Dermis blood vessel endothelial cell (primary cell): Measurements from ENCODE around the gene PITX1. TPM values are rescaled to one million over a fixed set of nuclear protein-coding genes. Genes with fewer than 3 reads are reported as not detected.

Experiments used
- DNase-seq: peaks from one replicate; pipeline ENCODE4 v3.0.0; 2010
- total RNA-seq: library from RNA; depleted of rRNA; stranded (reverse); fragments of >200 nt; gene quantifications from 2 replicates; pipeline ENCODE4 v1.2.3, GENCODE V29; 2014

PITX1 gene
- total RNA-seq, 1 donor from 2014 or later: 0.51 TPM

GRCh38 chr5:135061001-135061400 lies 27.0 kb upstream of the PITX1 start:
- no peak for DNase-seq

GRCh38 chr5:135060021-135060420 lies 26.0 kb upstream of the PITX1 start:
- no peak for DNase-seq

GRCh38 chr5:135059000-135059923 lies 25.2 kb upstream of the PITX1 start:
- no peak for DNase-seq

GRCh38 chr5:135058331-135058732 lies 24.3 kb upstream of the PITX1 start:
- DNase-seq: no peak

GRCh38 chr5:135057233-135057632 lies 23.2 kb upstream of the PITX1 start:
- no peak for DNase-seq

- no peak for DNase-seq
These were observed 22.4 kb upstream of the PITX1 start for GRCh38 chr5:135056316-135057030.

GRCh38 chr5:135055396-135055795 lies 21.4 kb upstream of the PITX1 start:
- no peak for DNase-seq

- DNase-seq: no peak
These were observed 20.5 kb upstream of the PITX1 start for GRCh38 chr5:135054546-135054945.

- DNase-seq: no peak
These were observed 20.0 kb upstream of the PITX1 start for GRCh38 chr5:135053989-135054388.

- no peak for DNase-seq
These were observed 19.2 kb upstream of the PITX1 start for GRCh38 chr5:135053278-135053677.

GRCh38 chr5:135052511-135053145 lies 18.6 kb upstream of the PITX1 start:
- no peak for DNase-seq

- DNase-seq: no peak
These were observed 17.8 kb upstream of the PITX1 start for GRCh38 chr5:135051872-135052271.

- no peak for DNase-seq
These were observed 17.4 kb upstream of the PITX1 start for GRCh38 chr5:135051399-135051798.

GRCh38 chr5:135050244-135050767 lies 16.3 kb upstream of the PITX1 start:
- no peak for DNase-seq

GRCh38 chr5:135048930-135049329 lies 14.9 kb upstream of the PITX1 start:
- no peak for DNase-seq

- DNase-seq: no peak
These were observed 14.3 kb upstream of the PITX1 start for GRCh38 chr5:135048286-135048685.

GRCh38 chr5:135047347-135047695 lies 13.3 kb upstream of the PITX1 start:
- DNase-seq: no peak

GRCh38 chr5:135046661-135047346 lies 12.8 kb upstream of the PITX1 start:
- no peak for DNase-seq

GRCh38 chr5:135045488-135045887 lies 11.5 kb upstream of the PITX1 start:
- DNase-seq: no peak

GRCh38 chr5:135042595-135042994 lies 8.6 kb upstream of the PITX1 start:
- DNase-seq: no peak

GRCh38 chr5:135041726-135042125 lies 7.7 kb upstream of the PITX1 start:
- no peak for DNase-seq

- DNase-seq: no peak
These were observed 7.1 kb upstream of the PITX1 start for GRCh38 chr5:135041145-135041587.
